B cell (primary cell): Measurements from ENCODE around the gene ILK. TPM values are rescaled to one million over a fixed set of nuclear protein-coding genes. Genes with fewer than 3 reads are reported as not detected.

Experiments
- ATAC-seq: fragments of 200-7000 bp; cut with Tn5 transposase; one replicate; pipeline ENCODE4 v1.10.0; 2021; ENCODE audit warnings: low read depth, mild to moderate bottlenecking, moderate number of reproducible peaks, moderate library complexity
- CTCF ChIA-PET: fragments of 350-600 bp; sonication (Branson Sonifier 250); formaldehyde crosslinking; loops from one replicate; lab custom pipeline; 2021; ENCODE audit warnings: antibody characterized with exemption, inconsistent platforms; lab: Charles Lee
- POLR2A ChIA-PET: fragments of 350-600 bp; sonication (Branson Sonifier 250); formaldehyde crosslinking; loops from one replicate; lab custom pipeline; 2021; ENCODE audit warnings: antibody characterized with exemption; lab: Charles Lee
- DNase-seq: peaks from one replicate; pipeline ENCODE4 v3.0.0; 2013
- H2AFZ ChIP-seq: 2 replicates; pipeline ENCODE4 v1.6.1; 2012; ENCODE audit warnings: mild to moderate bottlenecking, low read depth, low read length; ENCODE audit not compliant: insufficient read depth, poor library complexity, severe bottlenecking
- H3K27ac ChIP-seq, 2 donors: 1 replicate in 1 of 2; 2 replicates in 1 of 2; pipeline ENCODE4 v1.5.1; 2012 to 2013; ENCODE audit warnings: low read length in 2 of 2, mild to moderate bottlenecking in 2 of 2, moderate library complexity in 1 of 2
- H3K27me3 ChIP-seq, 4 experiments: fragments of 200-600 bp in 1 of 4; sonication (generic) in 1 of 4; replicated peaks in 1 of 4; 1 replicate in 2 of 4; 2 replicates in 2 of 4; pipeline versions ENCODE4 v1.6.1 to v1.7.0; 2013 to 2016; ENCODE audit warnings: low read length in 3 of 4, mild to moderate bottlenecking in 2 of 4, mixed read lengths in 1 of 4, moderate library complexity in 1 of 4; ENCODE audit not compliant: insufficient read depth in 4 of 4, control insufficient read depth in 3 of 4; ENCODE audit errors: control extremely low read depth in 1 of 4
- H3K36me3 ChIP-seq, 2 experiments: replicated peaks in 1 of 2; 1 replicate in 1 of 2; 2 replicates in 1 of 2; pipeline versions ENCODE4 v1.6.1 to v1.7.1; 2013; ENCODE audit warnings: low read length in 1 of 2; ENCODE audit not compliant: insufficient read depth in 2 of 2, control insufficient read depth in 1 of 2; ENCODE audit errors: control extremely low read depth in 1 of 2, extremely low read depth in 1 of 2
- H3K4me1 ChIP-seq, 2 donors: fragments of 200-600 bp in 1 of 2; sonication (generic) in 1 of 2; 1 replicate in 1 of 2; 2 replicates in 1 of 2; pipeline versions ENCODE4 v1.5.1 to v1.6.1; 2013 to 2017; ENCODE audit warnings: low read length in 2 of 2; ENCODE audit not compliant: control insufficient read depth in 2 of 2, insufficient read depth in 2 of 2
- H3K4me2 ChIP-seq: replicated peaks from 2 replicates; pipeline ENCODE3; 2012; ENCODE audit warnings: mild to moderate bottlenecking, low read depth, low read length; ENCODE audit not compliant: poor library complexity, severe bottlenecking
- H3K4me3 ChIP-seq, 5 experiments: fragments of 200-600 bp in 1 of 5; sonication (generic) in 1 of 5; 1 replicate in 3 of 5; 2 replicates in 2 of 5; pipeline versions ENCODE4 v1.5.1 to v1.7.0; 2011 to 2016; ENCODE audit warnings: low read length in 4 of 5, mild to moderate bottlenecking in 4 of 5, low read depth in 2 of 5, control low read depth in 1 of 5, moderate library complexity in 1 of 5; ENCODE audit not compliant: insufficient read depth in 1 of 5; ENCODE audit errors: control extremely low read depth in 1 of 5, extremely low read depth in 1 of 5
- H3K79me2 ChIP-seq: fragments of 200-600 bp; sonication (generic); one replicate; pipeline ENCODE4 v1.6.0; 2016; ENCODE audit warnings: low read length; ENCODE audit not compliant: control insufficient read depth, insufficient read depth
- H3K9ac ChIP-seq: fragments of 200-600 bp; sonication (generic); 2 replicates; pipeline ENCODE4 v1.6.1; 2017; ENCODE audit warnings: mild to moderate bottlenecking, low read length, moderate library complexity
- H3K9me3 ChIP-seq, 3 donors: one replicate each; pipeline versions ENCODE4 v1.6.1 to v1.7.1; 2013; ENCODE audit warnings: low read length in 2 of 3; ENCODE audit not compliant: control insufficient read depth in 2 of 3, insufficient read depth in 1 of 3; ENCODE audit errors: control extremely low read depth in 1 of 3
- H4K20me1 ChIP-seq: 2 replicates; pipeline ENCODE4 v1.6.0; 2012; ENCODE audit warnings: mild to moderate bottlenecking, low read length; ENCODE audit not compliant: insufficient read depth, control insufficient read depth, poor library complexity, severe bottlenecking
- H3K27ac Mint-ChIP-seq: one replicate; pipeline ENCODE4 v1.8.0; 2021; ENCODE audit warnings: mixed read lengths
- H3K27me3 Mint-ChIP-seq: one replicate; pipeline ENCODE4 v1.8.0; 2021; ENCODE audit warnings: mixed read lengths
- H3K4me1 Mint-ChIP-seq: one replicate; pipeline ENCODE4 v1.8.0; 2021; ENCODE audit warnings: mixed read lengths
- H3K4me3 Mint-ChIP-seq: one replicate; pipeline ENCODE4 v1.8.0; 2021; ENCODE audit warnings: mixed read lengths
- H3K9me3 Mint-ChIP-seq: one replicate; pipeline ENCODE4 v1.8.0; 2022; ENCODE audit warnings: mixed read lengths; ENCODE audit not compliant: insufficient read depth
- CTCF ChIP-seq: fragments of 200-600 bp; IDR thresholded peaks from one replicate; pipeline ENCODE4 v1.8.0; 2022; ENCODE audit warnings: antibody characterized with exemption, mild to moderate bottlenecking
- EZH2 ChIP-seq: IDR thresholded peaks from 2 replicates; pipeline ENCODE4 v1.6.1; 2012; ENCODE audit warnings: borderline replicate concordance, low read depth, mild to moderate bottlenecking, moderate library complexity, low read length; ENCODE audit not compliant: insufficient read depth, poor library complexity, severe bottlenecking
- WGBS: methylation state at CpG from one replicate; pipeline ENCODE4 v1.1.5; 2013; ENCODE audit warnings: missing lambda C conversion rate; ENCODE audit not compliant: insufficient coverage; 5-methylcytosine and 5-hydroxymethylcytosine counted together
- intact Hi-C: fragments of 100-400 bp; cut with micrococcal nuclease; formaldehyde crosslinking; loops from one replicate; pipeline ENCODE4 v1.10.0; 2022
- polyA plus RNA-seq: library from polyadenylated mRNA; depleted of rRNA; stranded (reverse); fragments of >200 nt; gene quantifications from 2 replicates; pipeline ENCODE4 v1.2.3, GENCODE V29; 2012
- total RNA-seq, 2 donors: library from RNA; stranded (reverse); fragments of 120-200 nt in 1 of 2; gene quantifications; 1 replicate in 1 of 2; 2 replicates in 1 of 2; pipeline versions ENCODE4 v1.2.3 to v1.2.4, GENCODE V29; 2013 to 2022

Gene ILK
- total and polyA plus RNA-seq, 2 donors (not counting 1 experiment from before 2014, with no cell fraction given): 88.5 to 131 TPM

- peak overlapping the region; percentile 99 to 100 for H3K27ac ChIP-seq
- Mint-ChIP-seq H3K4me1 (peaks cover 41% of the 10 kb centered on the region), H3K27ac (peak overlapping the region; percentile 96), H3K9me3 (no peaks in the 10 kb centered on the region), H3K4me3 (peak overlapping the region; percentile 95), H3K27me3 (no peaks in the 10 kb centered on the region)
- H3K4me2 ChIP-seq: peak overlapping the region; percentile 71
- ChIA-PET CTCF (interaction anchor here (0.6 to 4.7 kb wide), 10 partner anchors 8 to 99 kb away, joined by 3 to 33 read pairs (median 6); partner anchors contain the start of genes DCHS1 and MRPL17), POLR2A (interaction anchor here (0.7 to 2.1 kb wide), 9 partner anchors 8 to 222 kb away, joined by 3 to 19 read pairs (median 7); partner anchors contain the start of genes ARFIP2, ILK, MRPL17 and SMPD1)
- whole genome bisulfite sequencing: under 1% methylated on average over 36 of the region's 36 CpGs
- peaks cover 2 to 71% of the 10 kb centered on the region in 2 experiments for H3K36me3 ChIP-seq
- no peaks in the 10 kb centered on the region for H3K9me3 ChIP-seq
- H3K79me2 ChIP-seq: peaks cover 42% of the 10 kb centered on the region
- no peaks in the 10 kb centered on the region for H3K27me3 ChIP-seq
- H3K9ac ChIP-seq: peak overlapping the region; percentile 98
- intact Hi-C loops: loop anchor here (1.0 kb wide), 3 partner anchors 9 to 131 kb away; partner anchors contain the start of genes ARFIP2, ILK, MRPL17 and RRP8
- no peak for DNase-seq
- no peak for TF ChIP-seq EZH2
- no peak for TF ChIP-seq CTCF
- no peaks in the 10 kb centered on the region for H4K20me1 ChIP-seq
- H3K4me1 ChIP-seq: peaks cover 24 to 33% of the 10 kb centered on the region in 2 donors
- H2AFZ ChIP-seq: peak overlapping the region; percentile 71
- ATAC-seq: peak; percentile 8
- peak overlapping the region; percentile 79 to 95 (median 82) for H3K4me3 ChIP-seq
These were observed 8.3 kb downstream of the ILK start for GRCh38 chr11:6611963-6612212.
